Measurements from ENCODE around the gene FZR1.

The FZR1 gene

GRCh38 chr19:3503036-3503572, 3.0 kb upstream of the FZR1 start:
- no peaks in the 10 kb centered on the region for H3K9me3 ChIP-seq (ENCODE audit: insufficient read depth, low read depth, low read length)
- no peak overlapping the region for H4K8ac ChIP-seq (ENCODE audit: low read depth, low read length)
- no peak overlapping the region for H3K27ac ChIP-seq (ENCODE audit: low read depth, low read length)
- H4K12ac ChIP-seq (ENCODE audit: low read depth, low read length), result no peak overlapping the region
- H2AK5ac ChIP-seq (ENCODE audit: low read length), result peak overlapping the region; percentile 5
- H2BK5ac ChIP-seq (ENCODE audit: low read depth, low read length, poor library complexity), result no peak overlapping the region
- no peak overlapping the region for H2BK120ac ChIP-seq (ENCODE audit: insufficient read depth, low read length, poor library complexity)
- H4K91ac ChIP-seq (ENCODE audit: low read depth, low read length), result no peak overlapping the region
- peaks cover 7 to 10% of the 10 kb centered on the region in 2 experiments for H3K4me1 ChIP-seq (ENCODE audit: control insufficient read depth in 1 of 2, insufficient read depth in 2 of 2, low read length in 2 of 2)
- no peak overlapping the region for H3K9ac ChIP-seq (ENCODE audit: low read length)
- H3K36me3 ChIP-seq (ENCODE audit: control insufficient read depth in 1 of 2, insufficient read depth in 2 of 2, low read length in 2 of 2), result no peaks in the 10 kb centered on the region
- no peak overlapping the region for H3K4me2 ChIP-seq (ENCODE audit: low read length)
- no peak overlapping the region for H2BK12ac ChIP-seq (ENCODE audit: low read length)
- no CpG with 5 or more reads among the region's 13 CpGs for WGBS (ENCODE audit: extremely low coverage, insufficient coverage, insufficient read length)
- H3K23ac ChIP-seq (ENCODE audit: low read length), result no peak overlapping the region
- no peak for DNase-seq
- no peak overlapping the region for H3K4me3 ChIP-seq (ENCODE audit: low read depth, low read length)
- no peak overlapping the region for H3K18ac ChIP-seq (ENCODE audit: low read length)
- no peak overlapping the region for H2AFZ ChIP-seq (ENCODE audit: insufficient read depth, low read length, poor library complexity)
- H3K79me2 ChIP-seq (ENCODE audit: control insufficient read depth, insufficient read depth, low read length, poor library complexity), result peaks cover 27% of the 10 kb centered on the region
- no peak overlapping the region for H3K14ac ChIP-seq (ENCODE audit: low read length)
- H3K27me3 ChIP-seq (ENCODE audit: insufficient read depth, low read length), result no peaks in the 10 kb centered on the region
- peaks cover 28% of the 10 kb centered on the region for H3K79me1 ChIP-seq (ENCODE audit: low read length)
- no peak overlapping the region for H3K4ac ChIP-seq (ENCODE audit: low read depth, low read length)

- no CpG with 5 or more reads among the region's 5 CpGs for WGBS (ENCODE audit: extremely low coverage, insufficient coverage, insufficient read length)
Observed at GRCh38 chr19:3504735-3505134, 1.4 kb upstream of the FZR1 start.

GRCh38 chr19:3506384-3507340, 551 bp downstream of the FZR1 start:
- H3K4ac ChIP-seq (ENCODE audit: low read depth, low read length), result peak overlapping the region; percentile 91
- peaks cover 28% of the 10 kb centered on the region for H3K79me1 ChIP-seq (ENCODE audit: low read length)
- H3K27me3 ChIP-seq (ENCODE audit: insufficient read depth, low read length), result no peaks in the 10 kb centered on the region
- no CpG with 5 or more reads among the region's 69 CpGs for WGBS (ENCODE audit: extremely low coverage, insufficient coverage, insufficient read length)
- H3K79me2 ChIP-seq (ENCODE audit: control insufficient read depth, insufficient read depth, low read length, poor library complexity), result peaks cover 39% of the 10 kb centered on the region
- DNase-seq, result peak in 1 of 2 donors; percentile 22
- H3K14ac ChIP-seq (ENCODE audit: low read length), result peak overlapping the region; percentile 92
- H3K4me1 ChIP-seq (ENCODE audit: control insufficient read depth in 1 of 2, insufficient read depth in 2 of 2, low read length in 2 of 2), result peaks cover 23 to 28% of the 10 kb centered on the region in 2 experiments
- peak overlapping the region; percentile 79 for H4K8ac ChIP-seq (ENCODE audit: low read depth, low read length)
- peak overlapping the region; percentile 83 for H3K18ac ChIP-seq (ENCODE audit: low read length)
- H4K91ac ChIP-seq (ENCODE audit: low read depth, low read length), result peak overlapping the region; percentile 91
- peaks cover 25 to 26% of the 10 kb centered on the region in 2 experiments for H3K36me3 ChIP-seq (ENCODE audit: control insufficient read depth in 1 of 2, insufficient read depth in 2 of 2, low read length in 2 of 2)
- H3K27ac ChIP-seq (ENCODE audit: low read depth, low read length), result peak overlapping the region; percentile 72
- peak overlapping the region; percentile 86 for H2BK120ac ChIP-seq (ENCODE audit: insufficient read depth, low read length, poor library complexity)
- peak overlapping the region; percentile 80 for H2AFZ ChIP-seq (ENCODE audit: insufficient read depth, low read length, poor library complexity)
- peak overlapping the region; percentile 62 for H2AK5ac ChIP-seq (ENCODE audit: low read length)
- no peak overlapping the region for H2BK12ac ChIP-seq (ENCODE audit: low read length)
- peak overlapping the region; percentile 93 for H3K4me3 ChIP-seq (ENCODE audit: low read depth, low read length)
- peak overlapping the region; percentile 63 for H3K4me2 ChIP-seq (ENCODE audit: low read length)
- no peaks in the 10 kb centered on the region for H3K9me3 ChIP-seq (ENCODE audit: insufficient read depth, low read depth, low read length)
- H3K23ac ChIP-seq (ENCODE audit: low read length), result no peak overlapping the region
- H3K9ac ChIP-seq (ENCODE audit: low read length), result peak overlapping the region; percentile 93
- peak overlapping the region; percentile 72 for H4K12ac ChIP-seq (ENCODE audit: low read depth, low read length)
- peak overlapping the region; percentile 91 for H2BK5ac ChIP-seq (ENCODE audit: low read depth, low read length, poor library complexity)

More at GRCh38 chr19:3504735-3505134, 1.4 kb upstream of the FZR1 start:
- Histone ChIP-seq H3K4me3 (ENCODE audit: low read depth, low read length) (no peak overlapping the region), H3K27me3 (ENCODE audit: insufficient read depth, low read length) (no peaks in the 10 kb centered on the region), H3K36me3 (ENCODE audit: control insufficient read depth in 1 of 2, insufficient read depth in 2 of 2, low read length in 2 of 2) (peaks cover 7 to 8% of the 10 kb centered on the region in 2 experiments), H3K4me1 (ENCODE audit: control insufficient read depth in 1 of 2, insufficient read depth in 2 of 2, low read length in 2 of 2) (peaks cover 16 to 21% of the 10 kb centered on the region in 2 experiments), H3K79me2 (ENCODE audit: control insufficient read depth, insufficient read depth, low read length, poor library complexity) (peaks cover 34% of the 10 kb centered on the region), H3K18ac (ENCODE audit: low read length) (no peak overlapping the region), H3K14ac (ENCODE audit: low read length) (no peak overlapping the region), H3K4ac (ENCODE audit: low read depth, low read length) (no peak overlapping the region), H2BK120ac (ENCODE audit: insufficient read depth, low read length, poor library complexity) (no peak overlapping the region), H4K91ac (ENCODE audit: low read depth, low read length) (no peak overlapping the region), H4K8ac (ENCODE audit: low read depth, low read length) (no peak overlapping the region), H3K9me3 (ENCODE audit: insufficient read depth, low read depth, low read length) (no peaks in the 10 kb centered on the region), H2BK12ac (ENCODE audit: low read length) (no peak overlapping the region), H2AFZ (ENCODE audit: insufficient read depth, low read length, poor library complexity) (no peak overlapping the region), H3K27ac (ENCODE audit: low read depth, low read length) (no peak overlapping the region), H3K79me1 (ENCODE audit: low read length) (peaks cover 35% of the 10 kb centered on the region), H4K12ac (ENCODE audit: low read depth, low read length) (no peak overlapping the region), H3K9ac (ENCODE audit: low read length) (no peak overlapping the region), H2BK5ac (ENCODE audit: low read depth, low read length, poor library complexity) (no peak overlapping the region), H3K23ac (ENCODE audit: low read length) (no peak overlapping the region), H3K4me2 (ENCODE audit: low read length) (no peak overlapping the region), H2AK5ac (ENCODE audit: low read length) (no peak overlapping the region)
- DNase-seq, result no peak

GRCh38 chr19:3507371-3508120, 1.4 kb downstream of the FZR1 start:
- peaks cover 33 to 35% of the 10 kb centered on the region in 2 experiments for H3K36me3 ChIP-seq (ENCODE audit: control insufficient read depth in 1 of 2, insufficient read depth in 2 of 2, low read length in 2 of 2)
- peak; percentile 42 to 65 for DNase-seq
- H3K79me2 ChIP-seq (ENCODE audit: control insufficient read depth, insufficient read depth, low read length, poor library complexity), result peaks cover 47% of the 10 kb centered on the region
- no peaks in the 10 kb centered on the region for H3K9me3 ChIP-seq (ENCODE audit: insufficient read depth, low read depth, low read length)
- peaks cover 28% of the 10 kb centered on the region for H3K79me1 ChIP-seq (ENCODE audit: low read length)
- peak overlapping the region; percentile 27 for H2BK5ac ChIP-seq (ENCODE audit: low read depth, low read length, poor library complexity)
- peak overlapping the region; percentile 43 for H2BK120ac ChIP-seq (ENCODE audit: insufficient read depth, low read length, poor library complexity)
- peak overlapping the region; percentile 63 for H3K4me2 ChIP-seq (ENCODE audit: low read length)
- H3K27me3 ChIP-seq (ENCODE audit: insufficient read depth, low read length), result no peaks in the 10 kb centered on the region
- H4K12ac ChIP-seq (ENCODE audit: low read depth, low read length), result no peak overlapping the region
- peak overlapping the region; percentile 1 for H2AK5ac ChIP-seq (ENCODE audit: low read length)
- H3K18ac ChIP-seq (ENCODE audit: low read length), result peak overlapping the region; percentile 52
- H3K4me1 ChIP-seq (ENCODE audit: control insufficient read depth in 1 of 2, insufficient read depth in 2 of 2, low read length in 2 of 2), result peaks cover 23 to 28% of the 10 kb centered on the region in 2 experiments
- peak overlapping the region; percentile 93 for H3K4me3 ChIP-seq (ENCODE audit: low read depth, low read length)
- H3K27ac ChIP-seq (ENCODE audit: low read depth, low read length), result peak overlapping the region; percentile 29
- no peak overlapping the region for H2BK12ac ChIP-seq (ENCODE audit: low read length)
- peak overlapping the region; percentile 26 for H2AFZ ChIP-seq (ENCODE audit: insufficient read depth, low read length, poor library complexity)
- no CpG with 5 or more reads among the region's 31 CpGs for WGBS (ENCODE audit: extremely low coverage, insufficient coverage, insufficient read length)
- peak overlapping the region; percentile 76 for H3K4ac ChIP-seq (ENCODE audit: low read depth, low read length)
- no peak overlapping the region for H4K8ac ChIP-seq (ENCODE audit: low read depth, low read length)
- peak overlapping the region; percentile 58 for H3K14ac ChIP-seq (ENCODE audit: low read length)
- H4K91ac ChIP-seq (ENCODE audit: low read depth, low read length), result peak overlapping the region; percentile 75
- no peak overlapping the region for H3K23ac ChIP-seq (ENCODE audit: low read length)
- H3K9ac ChIP-seq (ENCODE audit: low read length), result peak overlapping the region; percentile 35
